Measurements from ENCODE around the gene RSAD1. TPM values are rescaled to one million over a fixed set of nuclear protein-coding genes. Genes with fewer than 3 reads are reported as not detected.
"Not testable (repeated sequence)": the region's sequence is repeated elsewhere in the genome, so short reads cannot be mapped to it uniquely, and the experiment has no call there.

The RSAD1 gene
- total RNA-seq, 1 donor from 2014 or later: 42.4 TPM

GRCh38 chr17:50474523-50474922 lies 4.1 kb upstream of the RSAD1 start:
- peaks cover 12% of the 10 kb centered on the region for H3K4me1 Mint-ChIP-seq
- no peak for DNase-seq (ENCODE audit: low read depth, low spot score)
- no peak for TF ChIP-seq CTCF (conservative IDR thresholded peaks at IDR 0.05)
- H3K9me3 Mint-ChIP-seq: no peaks in the 10 kb centered on the region
- no peaks in the 10 kb centered on the region for H3K36me3 Mint-ChIP-seq (ENCODE audit: low read depth)
- H3K27me3 Mint-ChIP-seq (ENCODE audit: low read depth): peaks cover 26% of the 10 kb centered on the region
- no peak overlapping the region for H3K27ac Mint-ChIP-seq (ENCODE audit: unreplicated experiment)
- H3K4me3 Mint-ChIP-seq: no peak overlapping the region

- H3K36me3 Mint-ChIP-seq (ENCODE audit: low read depth): no peaks in the 10 kb centered on the region
- H3K4me1 Mint-ChIP-seq: peaks cover 21% of the 10 kb centered on the region
- H3K27me3 Mint-ChIP-seq (ENCODE audit: low read depth): peaks cover 20% of the 10 kb centered on the region
- no peak overlapping the region for H3K27ac Mint-ChIP-seq (ENCODE audit: unreplicated experiment)
- DNase-seq (ENCODE audit: low read depth, low spot score): no peak
- TF ChIP-seq CTCF (conservative IDR thresholded peaks at IDR 0.05): no peak
- H3K9me3 Mint-ChIP-seq: no peaks in the 10 kb centered on the region
- no peak overlapping the region for H3K4me3 Mint-ChIP-seq
Observed at GRCh38 chr17:50475362-50475761, 3.3 kb upstream of the RSAD1 start.

GRCh38 chr17:50475775-50476544 lies 2.7 kb upstream of the RSAD1 start:
- H3K36me3 Mint-ChIP-seq (ENCODE audit: low read depth); H3K4me3 Mint-ChIP-seq; H3K9me3 Mint-ChIP-seq; H3K27ac Mint-ChIP-seq (ENCODE audit: unreplicated experiment); DNase-seq (ENCODE audit: low read depth, low spot score): not testable (repeated sequence)
- Mint-ChIP-seq H3K4me1 (peaks cover 23% of the 10 kb centered on the region), H3K27me3 (ENCODE audit: low read depth) (peaks cover 15% of the 10 kb centered on the region)

- DNase-seq (ENCODE audit: low read depth, low spot score): no peak
- H3K9me3 Mint-ChIP-seq: no peaks in the 10 kb centered on the region
- H3K36me3 Mint-ChIP-seq (ENCODE audit: low read depth): no peaks in the 10 kb centered on the region
- H3K4me3 Mint-ChIP-seq: peak overlapping the region; percentile 34
- peaks cover 13% of the 10 kb centered on the region for H3K27me3 Mint-ChIP-seq (ENCODE audit: low read depth)
- no peak for TF ChIP-seq CTCF (conservative IDR thresholded peaks at IDR 0.05)
- no peak overlapping the region for H3K27ac Mint-ChIP-seq (ENCODE audit: unreplicated experiment)
- H3K4me1 Mint-ChIP-seq: peaks cover 23% of the 10 kb centered on the region
Observed at GRCh38 chr17:50476545-50477315, 1.9 kb upstream of the RSAD1 start.

GRCh38 chr17:50477976-50478375 lies 684 bp upstream of the RSAD1 start:
- no peak for TF ChIP-seq CTCF (conservative IDR thresholded peaks at IDR 0.05)
- Mint-ChIP-seq H3K9me3 (no peaks in the 10 kb centered on the region), H3K27me3 (ENCODE audit: low read depth) (peaks cover 5% of the 10 kb centered on the region), H3K4me3 (peak overlapping the region; percentile 83), H3K36me3 (ENCODE audit: low read depth) (no peaks in the 10 kb centered on the region), H3K4me1 (peaks cover 23% of the 10 kb centered on the region), H3K27ac (ENCODE audit: unreplicated experiment) (peak overlapping the region; percentile 94)
- DNase-seq (ENCODE audit: low read depth, low spot score): no peak

All from neural crest cell (in vitro differentiated cells).